PC-9 (cell line): Measurements from ENCODE around the gene BLM. TPM values are rescaled to one million over a fixed set of nuclear protein-coding genes. Genes with fewer than 3 reads are reported as not detected.

ENCODE experiments used
- BruUV-seq: library from RNA; stranded (reverse); fragments of 400-500 nt; replicated peaks from 2 replicates; lab custom pipeline; 2021; lab: Mats Ljungman, UMichigan
- CTCF ChIA-PET: fragments of 300-600 bp; sonication (Branson Sonifier 250); formaldehyde crosslinking; loops from one replicate; lab custom pipeline; 2022; ENCODE audit warnings: antibody characterized with exemption; lab: Charles Lee
- POLR2A ChIA-PET: fragments of 300-600 bp; sonication (Branson Sonifier 250); formaldehyde crosslinking; loops from one replicate; lab custom pipeline; 2022; ENCODE audit warnings: antibody characterized with exemption; ENCODE audit not compliant: unreplicated experiment; lab: Charles Lee
- DNase-seq, 2 experiments: peaks; one replicate each; pipeline versions ENCODE4 v3.0.0 to v3.0.0-alpha.2; 2015 to 2022; ENCODE audit warnings: mixed read lengths in 1 of 2
- H2AFZ ChIP-seq: fragments of 200-600 bp; sonication (generic); 2 replicates; pipeline ENCODE4 v1.8.1; 2017; ENCODE audit warnings: antibody characterized with exemption
- H3F3A ChIP-seq: fragments of 200-600 bp; sonication (generic); 2 replicates; pipeline ENCODE4 v1.8.1; 2017; ENCODE audit warnings: antibody characterized with exemption, mild to moderate bottlenecking, low read depth; ENCODE audit not compliant: insufficient read depth
- H3K27ac ChIP-seq: fragments of 200-600 bp; sonication (generic); 2 replicates; pipeline ENCODE4 v1.6.1; 2016; ENCODE audit warnings: mixed run types
- H3K27me3 ChIP-seq: fragments of 200-600 bp; sonication (generic); 2 replicates; pipeline ENCODE4 v1.6.1; 2016; ENCODE audit warnings: low read depth, mixed run types; ENCODE audit not compliant: insufficient read depth
- H3K36me3 ChIP-seq: fragments of 200-600 bp; sonication (generic); 2 replicates; pipeline ENCODE4 v1.6.1; 2016; ENCODE audit warnings: low read depth, mixed run types
- H3K4me1 ChIP-seq: fragments of 200-600 bp; sonication (generic); replicated peaks from 2 replicates; pipeline ENCODE4 v1.6.1; 2016; ENCODE audit warnings: mixed run types; ENCODE audit not compliant: insufficient read depth
- H3K4me2 ChIP-seq: fragments of 200-600 bp; sonication (generic); 2 replicates; pipeline ENCODE4 v1.6.1; 2017; ENCODE audit warnings: mixed run types
- H3K4me3 ChIP-seq: fragments of 200-600 bp; sonication (generic); 2 replicates; pipeline ENCODE4 v1.6.1; 2016; ENCODE audit warnings: mixed run types
- H3K79me2 ChIP-seq: fragments of 200-600 bp; sonication (generic); 2 replicates; pipeline ENCODE4 v1.6.1; 2017; ENCODE audit warnings: low read depth, mixed run types
- H3K9me2 ChIP-seq: fragments of 200-600 bp; sonication (generic); 2 replicates; pipeline ENCODE4 v1.8.1; 2017; ENCODE audit warnings: mild to moderate bottlenecking; ENCODE audit not compliant: insufficient read depth
- H3K9me3 ChIP-seq: fragments of 200-600 bp; sonication (generic); 2 replicates; pipeline ENCODE4 v1.8.1; 2016; ENCODE audit warnings: low read depth; ENCODE audit not compliant: insufficient read depth
- H4K20me1 ChIP-seq: fragments of 200-600 bp; sonication (generic); 2 replicates; pipeline ENCODE4 v1.8.1; 2017; ENCODE audit not compliant: insufficient read depth
- EZH2 ChIP-seq: fragments of 200-600 bp; sonication (generic); IDR thresholded peaks from 2 replicates; pipeline ENCODE4 v1.8.0; 2017; ENCODE audit warnings: antibody characterized with exemption, low read depth
- intact Hi-C: fragments of 100-400 bp; cut with micrococcal nuclease; formaldehyde crosslinking; loops from one replicate; pipeline ENCODE4 v1.10.0; 2022; ENCODE audit not compliant: unreplicated experiment
- total RNA-seq: library from RNA; stranded (reverse); gene quantifications from 2 replicates; pipeline ENCODE4 v1.2.3, GENCODE V29; 2021
- TF ChIP-seq, protein P1 (sequence below): fragments of 200-600 bp; sonication (generic); conservative IDR thresholded peaks from 2 replicates; pipeline ENCODE4 v1.6.1; 2017; ENCODE audit warnings: mixed run types, antibody characterized with exemption, mild to moderate bottlenecking, moderate library complexity

Gene BLM
- total RNA-seq, 1 experiment from 2014 or later: 19.1 TPM

DNA sequence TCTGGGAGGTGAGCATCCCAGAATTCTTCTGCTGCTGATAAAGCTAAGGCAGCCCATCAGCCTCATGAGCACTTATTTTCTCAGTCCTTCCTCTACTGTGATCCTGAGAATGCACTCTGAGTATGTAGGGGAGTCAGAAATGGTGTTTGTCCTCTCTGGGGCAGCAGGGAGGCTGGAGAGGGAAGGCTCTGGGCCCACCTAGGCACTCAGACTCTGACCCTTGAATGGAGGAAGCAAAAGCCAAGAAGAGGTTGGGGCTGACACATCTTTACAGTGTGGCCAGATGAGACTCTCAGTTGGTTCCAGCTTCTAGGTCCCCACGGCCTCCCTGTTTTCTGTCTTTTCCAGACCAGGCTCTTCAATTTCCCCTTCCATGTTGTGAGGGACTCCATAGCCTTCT, 36.1 kb upstream of the BLM start:
- no peak for DNase-seq
- ChIA-PET CTCF (no interaction called here), POLR2A (no interaction called here)
- H3K4me1 ChIP-seq: peaks cover 18% of the 10 kb centered on the region
- H2AFZ ChIP-seq: no peak overlapping the region
- H3K36me3 ChIP-seq: no peaks in the 10 kb centered on the region
- H3K4me2 ChIP-seq: peak overlapping the region; percentile 9; the same call in 1 of the 2 replicates
- no peak for TF ChIP-seq EZH2
- intact Hi-C loops: no loop called here
- no TSS peak for BruUV-seq
- no peaks in the 10 kb centered on the region for H3K9me2 ChIP-seq
- no peaks in the 10 kb centered on the region for H3K27me3 ChIP-seq
- H3K4me3 ChIP-seq: no peak overlapping the region
- H3K79me2 ChIP-seq: no peaks in the 10 kb centered on the region
- peaks cover 24% of the 10 kb centered on the region; the same call in 1 of the 2 replicates for H3F3A ChIP-seq
- no peak overlapping the region for H3K27ac ChIP-seq
- no peaks in the 10 kb centered on the region for H3K9me3 ChIP-seq
- no peaks in the 10 kb centered on the region for H4K20me1 ChIP-seq

DNA sequence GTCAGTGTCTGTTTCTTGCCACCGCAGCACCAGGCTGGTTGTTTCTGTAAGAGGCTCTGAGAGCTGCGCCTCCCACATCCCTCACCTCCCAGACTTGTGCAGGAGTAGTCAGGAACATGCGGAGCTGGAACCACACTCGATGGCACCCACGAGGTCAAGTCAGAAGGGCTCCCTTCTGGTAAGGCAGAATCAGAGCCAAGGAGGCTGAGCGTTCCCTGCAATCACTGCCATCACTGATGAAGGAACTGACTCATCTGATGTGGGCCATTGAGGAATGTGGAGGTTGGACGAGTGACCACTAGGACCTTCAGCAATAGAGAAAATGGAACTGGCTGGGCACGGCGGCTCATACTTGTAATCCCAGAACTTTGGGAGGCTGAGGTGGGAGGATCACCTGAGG, 35.7 kb upstream of the BLM start:
- Histone ChIP-seq H3K9me3 (no peaks in the 10 kb centered on the region), H3K9me2 (no peaks in the 10 kb centered on the region), H4K20me1 (no peaks in the 10 kb centered on the region), H3F3A (peaks cover 24% of the 10 kb centered on the region; the same call in 1 of the 2 replicates), H3K36me3 (no peaks in the 10 kb centered on the region), H3K4me1 (peaks cover 18% of the 10 kb centered on the region), H3K4me3 (no peak overlapping the region), H3K27ac (no peak overlapping the region), H3K79me2 (no peaks in the 10 kb centered on the region), H3K27me3 (no peaks in the 10 kb centered on the region), H2AFZ (no peak overlapping the region), H3K4me2 (no peak overlapping the region)
- TF ChIP-seq, protein P1, sequence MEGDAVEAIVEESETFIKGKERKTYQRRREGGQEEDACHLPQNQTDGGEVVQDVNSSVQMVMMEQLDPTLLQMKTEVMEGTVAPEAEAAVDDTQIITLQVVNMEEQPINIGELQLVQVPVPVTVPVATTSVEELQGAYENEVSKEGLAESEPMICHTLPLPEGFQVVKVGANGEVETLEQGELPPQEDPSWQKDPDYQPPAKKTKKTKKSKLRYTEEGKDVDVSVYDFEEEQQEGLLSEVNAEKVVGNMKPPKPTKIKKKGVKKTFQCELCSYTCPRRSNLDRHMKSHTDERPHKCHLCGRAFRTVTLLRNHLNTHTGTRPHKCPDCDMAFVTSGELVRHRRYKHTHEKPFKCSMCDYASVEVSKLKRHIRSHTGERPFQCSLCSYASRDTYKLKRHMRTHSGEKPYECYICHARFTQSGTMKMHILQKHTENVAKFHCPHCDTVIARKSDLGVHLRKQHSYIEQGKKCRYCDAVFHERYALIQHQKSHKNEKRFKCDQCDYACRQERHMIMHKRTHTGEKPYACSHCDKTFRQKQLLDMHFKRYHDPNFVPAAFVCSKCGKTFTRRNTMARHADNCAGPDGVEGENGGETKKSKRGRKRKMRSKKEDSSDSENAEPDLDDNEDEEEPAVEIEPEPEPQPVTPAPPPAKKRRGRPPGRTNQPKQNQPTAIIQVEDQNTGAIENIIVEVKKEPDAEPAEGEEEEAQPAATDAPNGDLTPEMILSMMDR: no peak
- TF ChIP-seq EZH2: no peak
- no TSS peak for BruUV-seq
- ChIA-PET POLR2A (no interaction called here), CTCF (no interaction called here)
- intact Hi-C loops: no loop called here
- DNase-seq: peak in 1 of 2 experiments; percentile 8

DNA sequence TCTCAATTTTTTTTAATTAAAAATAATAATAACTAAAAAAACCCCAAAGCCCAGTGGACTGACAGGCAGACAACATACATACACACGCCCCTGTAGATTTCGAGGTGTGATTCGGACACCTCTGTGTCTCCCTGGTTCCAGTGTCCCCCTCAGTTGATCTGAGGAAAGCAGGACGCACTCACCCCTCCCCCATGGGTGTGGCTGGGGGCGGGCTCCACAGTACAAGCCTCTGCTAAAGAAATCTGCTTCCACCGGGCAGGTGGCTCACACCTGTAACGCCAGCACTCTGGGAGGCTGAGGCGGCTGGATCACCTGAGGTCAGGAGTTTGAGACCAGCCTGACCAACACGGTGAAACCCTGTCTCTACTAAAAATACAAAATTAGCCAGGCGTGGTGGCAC, 33.8 kb upstream of the BLM start:
- no peaks in the 10 kb centered on the region for H3K9me2 ChIP-seq
- CTCF ChIA-PET: no interaction called here

More for the DNA sequence above, 33.8 kb upstream of the BLM start:
- no peak overlapping the region for H2AFZ ChIP-seq
- no peaks in the 10 kb centered on the region for H3K9me3 ChIP-seq
- H3K4me3 ChIP-seq: no peak overlapping the region
- BruUV-seq: no TSS peak
- peaks cover 18% of the 10 kb centered on the region for H3K4me1 ChIP-seq
- H3K27ac ChIP-seq: no peak overlapping the region
- TF ChIP-seq, protein P1: no peak
- no peak for TF ChIP-seq EZH2
- DNase-seq: no peak
- no peaks in the 10 kb centered on the region for H3K79me2 ChIP-seq
- no peak overlapping the region for H3K4me2 ChIP-seq
- H3K36me3 ChIP-seq: no peaks in the 10 kb centered on the region
- POLR2A ChIA-PET: interaction anchor here (0.7 kb wide), 1 partner anchor 104 kb away, joined by 7 read pairs; no protein-coding TSS in a partner anchor
- no peaks in the 10 kb centered on the region for H3K27me3 ChIP-seq
- intact Hi-C loops: no loop called here
- H3F3A ChIP-seq: peaks cover 23% of the 10 kb centered on the region; the same call in 1 of the 2 replicates
- H4K20me1 ChIP-seq: no peaks in the 10 kb centered on the region
